GM12878 (cell line): ENCODE results near the gene LRRFIP2. TPM values are rescaled to one million over a fixed set of nuclear protein-coding genes. Genes with fewer than 3 reads are reported as not detected.

ENCODE experiments used
- BACH1 ChIP-seq: fragments of 450-650 bp; IDR thresholded peaks from 2 replicates; pipeline ENCODE4 v1.6.1; 2017; ENCODE audit warnings: mild to moderate bottlenecking, borderline replicate concordance
- BMI1 ChIP-seq: fragments of 450-650 bp; IDR thresholded peaks from 2 replicates; pipeline ENCODE4 v1.6.1; 2016; ENCODE audit warnings: mild to moderate bottlenecking, moderate library complexity, borderline replicate concordance
- GATAD2B ChIP-seq: fragments of 450-650 bp; conservative IDR thresholded peaks from 2 replicates; pipeline ENCODE4 v1.6.1; 2017; ENCODE audit warnings: low read depth, mild to moderate bottlenecking, moderate library complexity
- HCFC1 ChIP-seq: fragments of 150-350 bp; IDR thresholded peaks from 2 replicates; pipeline ENCODE4 v1.6.1; 2014; ENCODE audit warnings: low read length
- IRF4 ChIP-seq: IDR thresholded peaks from 2 replicates; pipeline ENCODE4 v1.6.1; 2011; ENCODE audit warnings: low read depth, low read length
- JUND ChIP-seq: IDR thresholded peaks from 2 replicates; pipeline ENCODE4 v1.6.1; 2012; ENCODE audit warnings: low read depth, mild to moderate bottlenecking, low read length, improper control_type of control experiment, moderate library complexity
- NRF1 ChIP-seq: conservative IDR thresholded peaks from 2 replicates; pipeline ENCODE4 v1.6.1; 2011; ENCODE audit warnings: mild to moderate bottlenecking, low read depth, low read length, improper control_type of control experiment
- SPI1 ChIP-seq: IDR thresholded peaks from 2 replicates; pipeline ENCODE4 v1.6.1; 2011; ENCODE audit warnings: low read depth, mild to moderate bottlenecking, low read length, moderate library complexity, borderline replicate concordance; ENCODE audit not compliant: insufficient read depth
- polyA plus RNA-seq, 11 experiments: library from polyadenylated mRNA; depleted of rRNA in 4 of 11; unstranded in 6 of 11; stranded (reverse) in 5 of 11; fragments of >200 nt; fragmentation: Nextera tagmentation in 4 of 11; fragmentation: Illumina TruSeq in 1 of 11; extraction: Ambion mirVana in 4 of 11; extraction: Trizol in 1 of 11; gene quantifications; 1 replicate in 1 of 11; 2 replicates in 10 of 11; pipeline versions ENCODE4 v1.2.1 to v1.2.3, GENCODE V29; 2011 to 2016; ENCODE audit warnings: inconsistent platforms in 2 of 11, missing spikeins in 2 of 11, low read depth in 1 of 11
- total RNA-seq, 4 experiments: library from RNA; depleted of rRNA in 3 of 4; stranded (reverse); fragments of >200 nt in 3 of 4; fragmentation: Illumina TruSeq in 1 of 4; extraction: Trizol in 1 of 4; gene quantifications; 2 replicates each; pipeline versions ENCODE4 v1.2.1 to v1.2.3, GENCODE V29; 2013 to 2021
- TF ChIP-seq, protein P1 (sequence below): fragments of 450-650 bp; formaldehyde crosslinking; IDR thresholded peaks from 2 replicates; pipeline ENCODE4 v1.4.0; 2020; ENCODE audit warnings: mild to moderate bottlenecking, moderate library complexity
- TF ChIP-seq, protein P2 (sequence below): fragments of 450-650 bp; IDR thresholded peaks from 2 replicates; pipeline ENCODE4 v1.6.1; 2017; ENCODE audit warnings: mild to moderate bottlenecking
- TF ChIP-seq, protein P3 (sequence below): fragments of 450-650 bp; formaldehyde crosslinking; IDR thresholded peaks from 2 replicates; pipeline ENCODE4 v1.4.0; 2022; ENCODE audit warnings: mild to moderate bottlenecking, moderate library complexity
- TF ChIP-seq, protein P4 (sequence below): fragments of 450-650 bp; IDR thresholded peaks from 2 replicates; pipeline ENCODE4 v1.6.1; 2016; ENCODE audit warnings: mild to moderate bottlenecking
- TF ChIP-seq, protein P5 (sequence below): fragments of 450-650 bp; IDR thresholded peaks from 2 replicates; pipeline ENCODE4 v1.6.1; 2017; ENCODE audit warnings: borderline replicate concordance

Gene LRRFIP2
- total and polyA plus RNA-seq, 10 of the 15 experiments (the other 5 are each of a cell fraction or from before 2014, with no cell fraction given): 9.7 to 46.9 (median 38.1) TPM

DNA sequence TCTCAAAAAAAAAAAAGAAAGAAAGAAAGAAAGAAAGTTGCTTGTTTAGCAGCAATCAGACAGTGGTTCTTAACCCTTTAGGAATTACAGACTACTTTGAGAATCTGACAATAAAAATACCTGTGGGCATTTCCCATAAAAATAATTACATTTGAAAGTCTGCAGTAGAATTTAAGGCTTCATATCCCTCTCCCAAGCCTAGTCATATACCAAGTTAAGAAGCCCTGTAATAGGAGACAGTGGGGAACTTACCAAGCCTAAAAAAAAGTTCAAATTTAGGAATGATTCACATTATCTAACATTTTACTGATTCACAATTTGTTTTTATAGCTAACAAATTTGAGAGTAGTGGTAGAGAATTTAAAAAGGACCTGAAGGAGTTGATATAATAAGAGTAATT, 47.5 kb downstream of the LRRFIP2 start (continued):
- TF ChIP-seq, protein P1, sequence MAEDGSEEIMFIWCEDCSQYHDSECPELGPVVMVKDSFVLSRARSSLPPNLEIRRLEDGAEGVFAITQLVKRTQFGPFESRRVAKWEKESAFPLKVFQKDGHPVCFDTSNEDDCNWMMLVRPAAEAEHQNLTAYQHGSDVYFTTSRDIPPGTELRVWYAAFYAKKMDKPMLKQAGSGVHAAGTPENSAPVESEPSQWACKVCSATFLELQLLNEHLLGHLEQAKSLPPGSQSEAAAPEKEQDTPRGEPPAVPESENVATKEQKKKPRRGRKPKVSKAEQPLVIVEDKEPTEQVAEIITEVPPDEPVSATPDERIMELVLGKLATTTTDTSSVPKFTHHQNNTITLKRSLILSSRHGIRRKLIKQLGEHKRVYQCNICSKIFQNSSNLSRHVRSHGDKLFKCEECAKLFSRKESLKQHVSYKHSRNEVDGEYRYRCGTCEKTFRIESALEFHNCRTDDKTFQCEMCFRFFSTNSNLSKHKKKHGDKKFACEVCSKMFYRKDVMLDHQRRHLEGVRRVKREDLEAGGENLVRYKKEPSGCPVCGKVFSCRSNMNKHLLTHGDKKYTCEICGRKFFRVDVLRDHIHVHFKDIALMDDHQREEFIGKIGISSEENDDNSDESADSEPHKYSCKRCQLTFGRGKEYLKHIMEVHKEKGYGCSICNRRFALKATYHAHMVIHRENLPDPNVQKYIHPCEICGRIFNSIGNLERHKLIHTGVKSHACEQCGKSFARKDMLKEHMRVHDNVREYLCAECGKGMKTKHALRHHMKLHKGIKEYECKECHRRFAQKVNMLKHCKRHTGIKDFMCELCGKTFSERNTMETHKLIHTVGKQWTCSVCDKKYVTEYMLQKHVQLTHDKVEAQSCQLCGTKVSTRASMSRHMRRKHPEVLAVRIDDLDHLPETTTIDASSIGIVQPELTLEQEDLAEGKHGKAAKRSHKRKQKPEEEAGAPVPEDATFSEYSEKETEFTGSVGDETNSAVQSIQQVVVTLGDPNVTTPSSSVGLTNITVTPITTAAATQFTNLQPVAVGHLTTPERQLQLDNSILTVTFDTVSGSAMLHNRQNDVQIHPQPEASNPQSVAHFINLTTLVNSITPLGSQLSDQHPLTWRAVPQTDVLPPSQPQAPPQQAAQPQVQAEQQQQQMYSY (CRISPR knock-in tag): no peak
- no peak for TF ChIP-seq NRF1
- no peak for TF ChIP-seq IRF4
- no peak for TF ChIP-seq BMI1
- TF ChIP-seq HCFC1: no peak
- no peak for TF ChIP-seq SPI1
- TF ChIP-seq GATAD2B: no peak
- TF ChIP-seq, protein P2, sequence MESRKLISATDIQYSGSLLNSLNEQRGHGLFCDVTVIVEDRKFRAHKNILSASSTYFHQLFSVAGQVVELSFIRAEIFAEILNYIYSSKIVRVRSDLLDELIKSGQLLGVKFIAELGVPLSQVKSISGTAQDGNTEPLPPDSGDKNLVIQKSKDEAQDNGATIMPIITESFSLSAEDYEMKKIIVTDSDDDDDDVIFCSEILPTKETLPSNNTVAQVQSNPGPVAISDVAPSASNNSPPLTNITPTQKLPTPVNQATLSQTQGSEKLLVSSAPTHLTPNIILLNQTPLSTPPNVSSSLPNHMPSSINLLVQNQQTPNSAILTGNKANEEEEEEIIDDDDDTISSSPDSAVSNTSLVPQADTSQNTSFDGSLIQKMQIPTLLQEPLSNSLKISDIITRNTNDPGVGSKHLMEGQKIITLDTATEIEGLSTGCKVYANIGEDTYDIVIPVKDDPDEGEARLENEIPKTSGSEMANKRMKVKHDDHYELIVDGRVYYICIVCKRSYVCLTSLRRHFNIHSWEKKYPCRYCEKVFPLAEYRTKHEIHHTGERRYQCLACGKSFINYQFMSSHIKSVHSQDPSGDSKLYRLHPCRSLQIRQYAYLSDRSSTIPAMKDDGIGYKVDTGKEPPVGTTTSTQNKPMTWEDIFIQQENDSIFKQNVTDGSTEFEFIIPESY: no peak
- TF ChIP-seq, protein P3, sequence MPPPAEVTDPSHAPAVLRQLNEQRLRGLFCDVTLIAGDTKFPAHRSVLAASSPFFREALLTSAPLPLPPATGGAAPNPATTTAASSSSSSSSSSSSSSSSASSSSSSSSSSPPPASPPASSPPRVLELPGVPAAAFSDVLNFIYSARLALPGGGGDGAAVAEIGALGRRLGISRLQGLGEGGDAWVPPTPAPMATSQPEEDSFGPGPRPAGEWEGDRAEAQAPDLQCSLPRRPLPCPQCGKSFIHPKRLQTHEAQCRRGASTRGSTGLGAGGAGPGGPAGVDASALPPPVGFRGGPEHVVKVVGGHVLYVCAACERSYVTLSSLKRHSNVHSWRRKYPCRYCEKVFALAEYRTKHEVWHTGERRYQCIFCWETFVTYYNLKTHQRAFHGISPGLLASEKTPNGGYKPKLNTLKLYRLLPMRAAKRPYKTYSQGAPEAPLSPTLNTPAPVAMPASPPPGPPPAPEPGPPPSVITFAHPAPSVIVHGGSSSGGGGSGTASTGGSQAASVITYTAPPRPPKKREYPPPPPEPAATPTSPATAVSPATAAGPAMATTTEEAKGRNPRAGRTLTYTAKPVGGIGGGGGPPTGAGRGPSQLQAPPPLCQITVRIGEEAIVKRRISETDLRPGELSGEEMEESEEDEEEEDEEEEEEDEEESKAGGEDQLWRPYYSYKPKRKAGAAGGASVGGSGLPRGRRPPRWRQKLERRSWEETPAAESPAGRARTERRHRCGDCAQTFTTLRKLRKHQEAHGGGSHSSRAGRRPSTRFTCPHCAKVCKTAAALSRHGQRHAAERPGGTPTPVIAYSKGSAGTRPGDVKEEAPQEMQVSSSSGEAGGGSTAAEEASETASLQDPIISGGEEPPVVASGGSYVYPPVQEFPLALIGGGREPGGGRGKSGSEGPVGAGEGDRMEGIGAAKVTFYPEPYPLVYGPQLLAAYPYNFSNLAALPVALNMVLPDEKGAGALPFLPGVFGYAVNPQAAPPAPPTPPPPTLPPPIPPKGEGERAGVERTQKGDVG (CRISPR knock-in tag): no peak
- TF ChIP-seq, protein P4, sequence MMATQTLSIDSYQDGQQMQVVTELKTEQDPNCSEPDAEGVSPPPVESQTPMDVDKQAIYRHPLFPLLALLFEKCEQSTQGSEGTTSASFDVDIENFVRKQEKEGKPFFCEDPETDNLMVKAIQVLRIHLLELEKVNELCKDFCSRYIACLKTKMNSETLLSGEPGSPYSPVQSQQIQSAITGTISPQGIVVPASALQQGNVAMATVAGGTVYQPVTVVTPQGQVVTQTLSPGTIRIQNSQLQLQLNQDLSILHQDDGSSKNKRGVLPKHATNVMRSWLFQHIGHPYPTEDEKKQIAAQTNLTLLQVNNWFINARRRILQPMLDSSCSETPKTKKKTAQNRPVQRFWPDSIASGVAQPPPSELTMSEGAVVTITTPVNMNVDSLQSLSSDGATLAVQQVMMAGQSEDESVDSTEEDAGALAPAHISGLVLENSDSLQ: no peak
- TF ChIP-seq, protein P5, sequence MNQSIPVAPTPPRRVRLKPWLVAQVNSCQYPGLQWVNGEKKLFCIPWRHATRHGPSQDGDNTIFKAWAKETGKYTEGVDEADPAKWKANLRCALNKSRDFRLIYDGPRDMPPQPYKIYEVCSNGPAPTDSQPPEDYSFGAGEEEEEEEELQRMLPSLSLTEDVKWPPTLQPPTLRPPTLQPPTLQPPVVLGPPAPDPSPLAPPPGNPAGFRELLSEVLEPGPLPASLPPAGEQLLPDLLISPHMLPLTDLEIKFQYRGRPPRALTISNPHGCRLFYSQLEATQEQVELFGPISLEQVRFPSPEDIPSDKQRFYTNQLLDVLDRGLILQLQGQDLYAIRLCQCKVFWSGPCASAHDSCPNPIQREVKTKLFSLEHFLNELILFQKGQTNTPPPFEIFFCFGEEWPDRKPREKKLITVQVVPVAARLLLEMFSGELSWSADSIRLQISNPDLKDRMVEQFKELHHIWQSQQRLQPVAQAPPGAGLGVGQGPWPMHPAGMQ: no peak
- no peak for TF ChIP-seq BACH1
- TF ChIP-seq JUND: no peak
